HG03039 (cell line): ENCODE data around the gene CHMP6.

ENCODE experiments used
- ATAC-seq: cut with Tn5 transposase; IDR thresholded peaks from one replicate; pipeline ENCODE4 v1.9.1; 2021; ENCODE audit warnings: mild to moderate bottlenecking, moderate library complexity; ENCODE audit not compliant: unreplicated experiment

The CHMP6 gene

DNA sequence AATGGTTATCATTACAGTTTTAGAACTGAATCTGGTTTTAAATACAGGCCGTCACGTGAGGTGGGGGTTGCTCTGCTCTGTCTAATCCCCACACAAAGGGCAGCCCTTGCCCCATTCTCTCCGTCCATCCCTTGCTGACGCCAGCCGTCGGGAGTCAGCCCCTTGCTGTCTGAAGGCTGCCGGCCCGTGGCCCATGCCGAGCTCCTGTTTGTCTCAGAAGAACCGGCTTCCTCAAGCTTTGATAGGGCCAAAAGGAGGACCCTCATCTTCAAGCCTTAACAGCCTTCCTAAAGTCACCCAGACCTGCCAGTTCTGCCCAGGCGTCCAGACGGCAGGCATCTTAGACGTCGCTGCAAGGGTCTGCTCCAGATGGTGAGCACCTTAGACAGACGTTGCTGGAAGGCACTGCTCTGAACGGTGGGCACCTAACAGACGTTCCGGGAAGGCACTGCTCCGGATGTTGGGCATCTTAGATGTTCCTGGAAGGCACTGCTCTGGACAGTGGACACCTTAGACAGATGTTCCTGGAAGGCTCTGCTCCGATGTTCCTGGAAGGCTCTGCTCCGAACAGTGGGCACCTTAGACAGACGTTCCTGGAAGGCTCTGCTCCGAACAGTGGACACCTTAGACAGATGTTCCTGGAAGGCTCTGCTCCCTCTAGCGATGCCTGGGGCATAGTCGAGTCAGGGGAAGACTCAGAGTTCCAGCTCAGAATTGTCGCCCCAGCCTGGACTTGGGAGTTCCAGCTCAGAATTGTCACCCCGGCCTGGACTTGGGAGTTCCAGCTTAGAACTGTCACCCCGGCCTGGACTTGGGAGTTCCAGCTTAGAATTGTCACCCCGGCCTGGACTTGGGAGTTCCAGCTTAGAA is 35.1 kb upstream of the CHMP6 start:
- ATAC-seq: no peak

DNA sequence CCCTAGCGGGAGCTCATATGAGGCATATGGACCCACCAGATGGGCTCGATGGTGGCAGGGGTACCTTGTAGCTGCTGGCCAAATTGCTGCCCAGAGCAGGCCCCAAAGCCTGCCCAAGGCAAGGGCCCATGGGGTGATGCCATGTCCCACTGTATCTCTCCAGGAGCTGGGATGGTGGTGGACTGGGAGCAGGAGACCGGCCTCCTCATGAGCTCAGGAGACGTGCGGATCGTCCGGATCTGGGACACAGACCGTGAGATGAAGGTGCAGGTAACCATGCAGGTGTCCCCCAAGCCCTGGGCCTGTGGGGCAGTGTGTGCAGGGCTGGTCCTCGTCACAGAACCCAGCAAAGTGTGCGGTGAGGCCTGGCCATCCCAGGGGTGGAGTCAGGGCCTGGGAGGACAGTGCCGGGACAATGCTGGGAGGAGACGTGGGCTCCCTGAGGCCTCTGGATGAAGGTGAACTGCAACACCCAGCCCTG is 34.1 kb upstream of the CHMP6 start:
- no peak for ATAC-seq

DNA sequence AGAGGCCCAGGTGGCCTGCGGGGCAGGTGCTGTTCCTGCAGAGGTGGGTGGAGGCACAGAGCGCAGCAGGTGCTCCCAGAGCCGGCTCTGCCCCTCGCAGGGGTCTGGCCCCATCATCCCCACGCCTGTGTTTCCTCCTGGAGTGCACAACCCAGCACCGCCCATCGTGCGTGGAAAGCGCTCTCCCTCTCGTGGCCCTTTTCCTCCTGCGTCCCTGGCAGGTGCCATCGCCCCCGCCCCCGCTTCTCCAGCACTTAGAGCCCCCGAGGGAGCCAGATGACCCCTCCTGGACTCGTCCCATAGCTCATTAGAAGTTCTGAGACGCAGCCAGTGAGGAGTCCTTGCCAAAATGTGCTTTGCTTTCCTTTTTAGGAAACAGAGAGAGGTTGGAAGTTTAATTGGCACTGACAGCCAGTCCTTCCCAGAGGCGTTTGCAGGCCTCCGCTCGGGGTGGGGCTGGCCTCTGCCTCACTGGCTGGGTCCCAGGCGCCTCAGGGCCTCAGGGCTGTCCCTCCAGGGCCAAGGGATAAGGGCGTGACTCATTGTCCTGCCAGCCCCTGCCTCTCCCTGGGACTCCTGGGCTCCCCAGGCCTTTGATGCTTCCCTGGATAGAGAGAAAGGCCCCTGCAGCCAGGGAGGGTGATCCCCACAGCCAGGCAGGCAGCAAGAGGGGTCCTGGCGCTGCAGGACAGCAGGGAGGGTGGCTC is 32.2 kb upstream of the CHMP6 start:
- ATAC-seq: no peak

DNA sequence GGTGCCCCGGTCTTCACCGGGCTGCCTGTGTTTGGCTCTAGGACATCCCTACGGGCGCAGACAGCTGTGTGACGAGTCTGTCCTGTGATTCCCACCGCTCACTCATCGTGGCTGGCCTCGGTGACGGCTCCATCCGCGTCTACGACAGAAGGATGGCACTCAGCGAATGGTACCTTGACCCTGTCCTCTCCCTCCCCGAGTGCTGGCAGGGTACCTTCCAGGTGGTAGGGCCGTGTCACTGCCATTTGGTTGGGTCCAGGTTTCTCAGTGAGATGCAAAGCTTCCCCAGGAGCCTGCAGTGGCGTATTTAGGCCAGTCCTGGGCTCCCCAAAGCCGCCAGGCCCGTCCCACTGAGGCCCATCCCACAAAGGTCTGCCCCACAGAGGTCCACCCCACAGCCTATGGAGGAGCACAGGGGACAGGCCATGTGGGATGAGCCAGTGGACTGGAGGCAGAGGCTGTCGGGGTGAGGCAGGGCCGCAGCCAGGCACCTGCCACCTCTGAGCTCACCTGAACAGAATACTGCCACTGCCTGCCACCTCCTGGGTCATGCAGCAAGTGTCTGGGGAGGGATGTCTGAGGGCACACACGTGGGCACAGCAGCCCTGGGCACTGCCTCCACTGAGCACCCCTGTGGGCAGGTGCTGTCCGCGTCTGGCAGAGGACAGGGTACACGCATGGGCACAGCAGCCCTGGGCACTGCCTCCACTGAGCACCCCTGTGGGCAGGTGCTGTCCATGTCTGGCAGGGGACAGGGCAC is 31.4 kb upstream of the CHMP6 start:
- no peak for ATAC-seq

DNA sequence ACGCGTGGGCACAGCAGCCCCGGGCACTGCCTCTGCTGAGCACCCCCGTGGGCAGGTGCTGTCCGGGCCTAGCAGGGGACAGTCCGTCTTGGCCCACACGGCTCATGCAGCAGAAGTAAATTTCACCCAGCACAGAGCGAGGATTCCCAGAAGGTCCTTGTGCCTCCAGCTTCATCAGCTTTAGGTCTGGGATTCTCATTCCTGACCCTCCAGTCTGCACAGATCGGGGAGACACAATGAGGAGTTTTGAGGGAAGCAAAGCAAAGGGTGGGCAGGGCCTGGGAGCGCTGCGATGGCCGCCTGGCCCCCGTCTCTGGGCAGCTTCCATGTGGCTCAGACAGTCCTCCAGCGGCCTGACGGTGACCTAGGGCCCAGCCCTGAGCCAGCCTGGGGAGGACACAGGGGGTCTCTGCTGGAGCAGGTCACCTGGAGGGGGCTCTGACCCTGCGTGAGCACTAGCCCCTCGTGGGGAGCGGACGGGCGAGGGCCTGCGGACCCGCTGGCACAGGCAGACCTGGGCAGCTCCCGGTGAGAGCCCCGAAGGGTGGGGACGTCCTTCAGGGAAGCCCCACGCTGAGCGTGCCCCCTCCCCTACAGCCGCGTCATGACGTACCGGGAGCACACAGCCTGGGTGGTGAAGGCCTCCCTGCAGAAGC is 30.7 kb upstream of the CHMP6 start:
- no peak for ATAC-seq

DNA sequence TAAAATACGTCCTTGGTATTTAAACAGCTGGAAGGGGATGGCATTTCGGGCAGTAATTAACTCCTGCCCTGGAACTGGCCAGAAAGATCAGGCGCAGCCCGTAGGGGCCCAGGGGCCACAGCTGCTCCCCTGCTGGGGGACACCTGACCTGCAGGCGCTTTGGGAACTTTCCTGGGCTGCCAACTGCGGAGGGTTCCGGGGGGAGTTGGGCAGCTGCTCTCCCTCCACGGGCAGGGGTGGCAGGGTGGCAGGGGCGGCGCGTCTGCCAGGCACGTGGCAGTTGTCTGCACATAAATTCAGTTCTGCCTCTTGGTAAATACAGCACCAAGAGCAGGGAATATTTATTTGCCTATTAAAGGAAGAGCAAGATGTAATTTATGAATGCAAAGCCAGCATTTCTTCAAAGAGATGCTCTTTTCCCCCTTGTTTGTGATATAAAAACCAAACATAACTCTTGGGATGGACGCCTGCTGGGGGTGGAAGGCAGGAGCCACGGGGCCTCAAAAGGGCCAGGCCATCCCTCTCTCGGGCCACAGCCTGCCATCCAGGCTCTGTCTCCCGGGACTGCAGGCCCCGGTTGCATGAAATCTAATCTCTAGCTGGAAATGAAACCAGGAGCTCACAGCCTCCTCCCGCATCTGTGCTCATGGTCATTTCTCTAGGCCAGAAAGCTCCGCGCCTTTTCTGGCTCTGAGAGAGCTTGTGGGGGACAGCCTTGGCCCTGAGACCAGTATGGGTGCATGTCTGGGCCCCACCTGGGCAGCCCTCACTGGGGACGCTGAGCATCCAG is 29.9 kb upstream of the CHMP6 start:
- ATAC-seq: no peak

DNA sequence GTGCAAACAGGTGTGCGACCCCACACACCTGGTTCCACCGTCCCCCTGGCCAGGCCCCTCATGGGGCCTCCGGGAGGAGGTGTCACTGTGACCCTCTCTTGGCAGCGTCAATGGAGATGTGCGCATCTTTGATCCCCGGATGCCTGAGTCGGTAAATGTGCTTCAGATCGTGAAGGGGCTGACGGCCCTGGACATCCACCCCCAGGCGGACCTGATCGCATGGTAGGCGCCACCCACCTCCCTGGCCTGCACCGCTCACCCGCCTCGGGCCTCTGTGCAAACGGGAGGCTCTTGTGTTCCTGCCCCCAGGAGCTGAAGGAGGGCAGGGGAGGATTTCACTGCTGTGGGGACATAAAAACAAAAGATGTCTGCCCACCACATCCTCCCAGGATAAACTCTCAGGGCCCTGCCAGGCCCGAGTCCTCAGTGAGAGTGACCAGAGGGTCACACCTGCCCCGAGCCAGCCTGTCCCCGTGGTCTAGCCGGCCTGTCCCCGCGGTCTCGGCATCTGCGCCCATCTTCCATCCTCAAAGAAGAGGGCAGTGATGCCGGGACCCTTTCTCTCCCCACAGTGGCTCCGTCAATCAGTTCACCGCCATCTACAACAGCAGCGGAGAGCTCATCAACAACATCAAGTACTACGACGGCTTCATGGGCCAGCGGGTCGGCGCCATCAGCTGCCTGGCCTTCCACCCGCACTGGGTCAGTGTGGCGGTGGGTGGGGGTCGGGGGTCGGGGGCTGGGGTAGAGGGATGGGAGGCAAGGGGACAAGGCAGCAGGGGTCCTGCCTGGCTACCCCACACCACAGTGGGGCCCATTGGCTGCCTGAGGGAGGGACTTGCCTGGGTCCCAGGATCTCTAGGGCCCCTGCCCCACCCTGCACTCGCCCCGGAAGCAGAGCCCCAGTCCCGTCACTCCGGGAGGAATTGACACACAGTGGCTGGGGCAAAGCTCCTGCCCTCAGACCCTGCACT is 29.0 kb upstream of the CHMP6 start:
- ATAC-seq: no peak

DNA sequence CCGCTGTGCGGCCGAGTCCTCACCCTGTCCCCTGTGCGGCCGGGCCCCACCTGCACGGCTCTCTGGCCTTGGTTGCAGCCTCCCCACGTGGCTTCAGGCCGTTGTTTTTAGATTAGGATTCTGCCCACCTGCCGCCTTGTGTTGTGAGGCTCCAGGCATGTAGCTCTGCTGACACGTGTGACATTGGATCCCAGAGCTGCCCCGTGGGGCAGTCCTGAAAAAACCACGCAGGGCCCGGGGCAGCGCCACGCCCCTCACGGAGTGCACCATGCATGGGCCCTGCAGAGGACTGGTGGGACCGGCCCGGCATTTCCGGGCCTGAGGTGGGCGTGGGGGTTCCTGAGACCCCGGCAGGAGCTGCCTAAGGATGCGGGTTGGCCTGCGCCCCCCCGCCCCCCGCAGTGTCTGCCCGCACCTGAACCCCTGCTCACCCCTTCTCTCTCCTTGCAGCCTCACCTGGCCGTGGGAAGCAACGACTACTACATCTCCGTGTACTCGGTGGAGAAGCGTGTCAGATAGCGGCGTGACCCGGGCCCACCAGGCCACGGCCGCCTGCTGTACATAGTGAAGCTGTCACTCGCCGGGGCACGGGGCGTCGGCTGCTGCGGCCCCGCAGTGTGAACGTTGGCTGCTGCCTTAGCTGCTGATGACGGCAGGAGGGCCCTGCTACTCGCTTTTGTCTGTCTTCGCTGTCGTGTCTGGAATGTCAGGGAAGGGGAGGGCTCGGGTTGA is 27.7 kb upstream of the CHMP6 start:
- ATAC-seq: no peak

DNA sequence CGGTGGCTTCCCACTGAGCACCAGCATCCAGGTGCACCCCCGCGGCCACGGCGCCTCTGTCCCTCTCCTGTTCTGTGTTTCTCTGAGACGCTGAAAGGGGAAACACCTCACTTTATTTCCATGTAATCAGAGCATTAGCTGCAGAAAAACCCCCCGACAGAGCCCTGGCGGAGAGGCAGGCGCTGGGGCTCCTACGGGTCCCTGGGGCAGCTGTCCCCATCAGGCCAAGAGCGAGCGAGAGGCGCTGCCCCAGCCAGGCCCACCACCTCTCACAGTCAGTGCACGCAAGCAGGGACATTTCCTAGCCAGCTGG is 27.1 kb upstream of the CHMP6 start:
- ATAC-seq: no peak

DNA sequence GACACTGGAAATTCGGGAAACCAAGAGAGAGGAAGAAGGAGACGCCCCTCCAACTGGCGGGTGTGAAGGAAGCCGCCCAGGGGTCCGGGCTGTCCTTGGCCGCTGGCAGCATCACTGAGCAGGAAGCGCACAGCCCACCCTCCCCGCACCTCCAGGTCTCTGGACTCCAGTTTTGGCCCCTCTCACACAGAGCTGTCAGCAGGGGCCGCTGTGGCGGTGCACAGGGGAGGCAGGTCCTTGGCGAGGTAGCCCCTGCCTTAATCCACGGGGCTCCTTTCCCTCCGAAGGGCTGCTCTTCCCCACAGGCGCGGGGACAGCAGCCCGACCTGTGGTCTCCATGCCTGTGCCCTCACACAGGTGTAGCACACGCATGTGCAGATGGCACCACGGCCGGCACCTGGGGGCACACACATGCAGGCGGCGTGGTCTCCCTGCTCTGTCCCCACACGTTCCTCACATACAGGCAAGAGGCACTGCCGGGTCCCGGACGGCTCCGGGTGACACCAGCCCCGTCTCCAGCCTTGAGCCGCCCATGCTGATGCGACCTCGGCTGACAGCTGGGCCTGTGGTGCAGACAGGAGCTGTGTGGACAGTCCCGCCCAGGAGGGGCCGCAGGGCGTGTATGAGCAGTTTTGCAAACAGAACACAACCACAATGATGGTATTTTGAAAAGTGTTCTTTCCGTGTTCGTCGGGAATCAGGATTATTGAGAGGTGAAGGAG is 26.6 kb upstream of the CHMP6 start:
- ATAC-seq: no peak

DNA sequence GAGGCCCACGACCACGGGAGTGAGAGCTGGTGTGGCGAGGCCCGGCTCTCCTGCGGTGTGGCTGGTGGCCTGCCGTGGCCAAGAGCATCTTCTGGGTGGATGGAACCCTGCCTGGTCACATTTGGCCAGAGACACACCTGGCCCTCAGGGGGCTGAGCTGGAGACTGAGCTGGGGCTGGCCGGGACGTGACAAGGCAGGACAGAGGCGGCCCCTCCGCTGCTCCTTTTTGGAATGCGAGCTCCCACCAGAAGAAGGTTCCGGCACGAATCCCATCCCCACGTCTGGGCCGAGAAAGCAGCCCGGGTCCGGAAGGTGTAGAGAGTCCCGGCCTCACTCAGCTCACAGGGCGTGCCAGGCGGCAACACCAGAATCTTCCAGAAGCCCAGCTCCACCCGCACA is 26.0 kb upstream of the CHMP6 start:
- ATAC-seq: no peak

DNA sequence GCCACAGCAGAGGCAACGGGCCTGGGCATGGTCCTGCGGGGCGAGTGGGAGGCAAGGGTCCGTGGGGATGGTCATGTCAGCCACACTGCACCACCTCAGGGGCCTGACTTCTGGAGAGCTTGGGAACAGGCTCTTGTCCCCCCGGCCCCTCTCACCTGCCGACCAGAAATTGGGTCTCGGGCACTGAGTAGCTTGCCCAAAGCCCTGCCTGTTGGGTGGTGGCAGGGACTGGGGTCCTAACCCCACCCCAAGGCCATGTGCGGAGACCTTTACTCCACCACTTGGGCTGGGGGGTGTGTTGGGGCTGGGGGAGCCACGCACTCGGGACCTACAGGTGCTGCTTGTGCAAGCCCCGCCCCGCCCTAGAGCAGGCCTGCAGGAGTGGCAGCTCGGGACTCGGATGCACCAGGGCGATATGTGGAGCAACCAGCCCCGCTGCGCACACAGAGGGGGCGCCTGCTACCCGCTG is 24.2 kb upstream of the CHMP6 start:
- no peak for ATAC-seq

DNA sequence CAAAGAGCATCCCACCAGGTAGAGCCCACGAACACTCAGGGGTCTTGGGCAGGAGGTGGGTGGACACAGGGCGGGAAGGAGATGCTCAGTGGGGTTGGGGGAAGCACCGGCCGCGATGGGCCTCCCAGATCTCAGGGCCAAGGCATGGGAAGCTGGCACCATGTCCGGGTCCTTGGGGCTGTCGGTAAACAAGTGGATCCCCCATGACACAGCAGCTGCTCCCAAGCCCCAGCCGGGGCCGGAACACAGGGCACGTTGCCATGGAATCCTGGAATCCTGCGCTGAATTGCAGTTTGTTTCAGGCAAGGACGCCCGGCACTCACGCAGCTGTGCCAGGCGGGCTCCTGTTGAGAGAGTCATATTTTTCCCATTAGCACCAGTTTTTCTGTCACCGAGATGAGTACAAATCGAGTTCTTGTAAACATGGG is 23.0 kb upstream of the CHMP6 start:
- ATAC-seq: no peak

DNA sequence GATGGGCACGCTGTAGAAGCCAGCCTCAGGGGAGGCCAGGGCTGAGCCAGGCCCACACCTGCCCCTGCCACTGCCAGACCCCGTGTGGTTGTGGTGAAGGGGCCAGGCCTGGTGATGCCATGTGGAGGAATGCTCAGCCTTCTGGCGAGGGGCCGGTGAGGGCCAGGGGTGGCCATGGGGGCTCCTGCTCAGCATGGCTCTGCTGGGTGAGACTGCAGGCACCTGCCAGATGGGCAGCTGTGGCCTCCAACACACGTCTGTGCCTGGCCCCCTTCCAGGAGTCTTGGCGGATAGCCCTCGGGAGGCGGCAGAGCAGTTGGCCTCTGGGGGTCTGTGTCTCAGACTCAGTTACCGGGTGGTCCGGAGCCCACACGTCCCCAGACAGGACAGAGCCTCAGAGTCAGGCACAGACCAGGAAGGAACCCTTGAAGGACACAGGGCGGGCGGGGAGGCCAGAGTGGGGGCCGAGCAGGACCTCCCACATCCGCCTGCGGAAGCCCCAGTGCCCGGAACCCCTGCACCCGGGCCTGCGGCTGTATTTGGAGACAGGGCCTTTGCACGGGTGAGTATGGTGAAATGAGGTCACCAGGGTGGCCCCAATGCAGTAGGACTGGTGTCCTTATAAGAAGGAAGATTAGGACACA is 22.5 kb upstream of the CHMP6 start:
- ATAC-seq: no peak

DNA sequence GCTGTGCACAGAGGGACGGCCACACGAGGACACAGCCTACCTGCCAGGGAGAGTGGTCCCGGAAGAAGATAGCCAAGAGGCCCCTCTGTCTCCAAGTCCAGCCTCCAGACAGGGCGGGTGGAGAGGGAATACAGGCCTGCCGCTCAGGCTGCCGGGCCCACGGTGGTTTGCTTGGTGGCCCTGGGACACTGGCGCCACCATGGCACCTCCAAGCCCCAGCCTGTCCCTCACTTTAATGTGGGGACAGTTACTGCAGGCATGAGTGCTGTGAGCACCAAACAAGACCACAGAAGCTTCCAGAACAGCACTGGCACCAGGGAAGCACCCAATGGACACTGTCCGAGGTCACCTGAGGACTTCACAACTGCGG is 22.0 kb upstream of the CHMP6 start:
- ATAC-seq: no peak

DNA sequence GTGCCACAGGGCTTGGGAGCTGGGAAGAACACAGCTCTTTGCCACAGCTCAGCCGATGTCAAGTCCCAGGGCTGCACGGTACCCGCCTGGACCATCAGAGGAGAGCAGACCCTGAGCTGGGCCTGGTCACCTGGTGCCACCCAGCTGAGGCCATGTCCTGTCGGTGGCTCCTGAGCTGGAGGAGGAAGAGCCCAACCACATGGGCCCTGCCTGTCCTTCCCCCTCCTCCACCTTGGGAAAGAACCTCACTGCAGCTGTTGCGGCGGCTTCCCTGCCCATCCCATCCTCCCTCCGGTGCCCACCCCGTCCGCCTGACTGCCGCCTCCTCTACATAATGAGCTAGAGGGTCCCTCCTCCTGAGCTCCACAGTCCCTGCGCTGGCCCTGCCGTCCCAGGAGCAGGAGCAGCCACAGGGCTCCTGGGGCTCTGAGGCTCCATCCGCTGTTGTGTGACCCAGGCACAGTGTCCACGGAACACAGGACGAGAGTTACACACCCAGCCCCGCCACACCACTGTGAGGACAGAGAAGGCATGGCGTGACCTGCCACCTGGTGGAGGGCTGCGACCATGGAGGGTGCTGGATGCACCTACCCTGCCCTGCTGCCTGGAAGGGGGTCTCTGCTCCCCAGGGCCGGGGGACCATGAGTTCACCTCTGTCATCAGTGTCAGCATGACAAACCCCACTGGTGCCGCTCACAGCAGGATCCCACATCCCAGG is 21.4 kb upstream of the CHMP6 start:
- ATAC-seq: no peak
